Left renal pelvis (tissue), 4 donors: ENCODE results near the gene SCFD2. TPM values are rescaled to one million over a fixed set of nuclear protein-coding genes. Genes with fewer than 3 reads are reported as not detected.
"Not testable (repeated sequence)": the region's sequence is repeated elsewhere in the genome, so short reads cannot be mapped to it uniquely, and the experiment has no call there.

Source experiments
- DNase-seq, 4 donors: peaks; one replicate each; pipeline ENCODE4 v3.0.0-alpha.2; 2013; ENCODE audit warnings: low read depth in 4 of 4, low spot score in 3 of 4
- polyA plus RNA-seq, 4 donors: library from polyadenylated mRNA; unstranded; fragments of 120-200 nt; gene quantifications; one replicate each; pipeline ENCODE4 v1.2.1, GENCODE V29; 2013; ENCODE audit not compliant: insufficient read length in 4 of 4

The SCFD2 gene
- polyA plus RNA-seq, 4 donors = 12.7 to 14.2 (median 13.5) TPM

GRCh38 chr4:53346920-53347852 is 18.7 kb downstream of the SCFD2 start:
- no peak for DNase-seq

DNA sequence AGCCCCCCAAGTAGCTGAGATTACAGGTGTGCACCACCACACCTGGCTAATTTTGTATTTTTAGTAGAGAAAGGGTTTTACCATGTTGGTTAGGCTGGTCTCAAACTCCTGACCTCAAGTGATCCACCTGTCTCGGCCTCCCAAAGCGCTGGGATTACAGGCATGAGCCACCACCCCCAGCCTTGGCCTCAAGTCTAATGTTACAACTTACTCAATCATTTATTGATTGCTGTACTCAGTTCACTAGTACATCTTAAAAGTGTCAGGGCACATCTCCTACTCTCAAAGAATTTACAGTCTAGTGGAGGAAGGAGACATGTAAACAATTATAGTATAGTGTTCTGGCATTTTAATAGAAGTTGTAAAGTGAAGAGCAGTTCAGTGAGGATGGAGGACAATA is 19.5 kb downstream of the SCFD2 start:
- not testable (repeated sequence) for DNase-seq

- not testable (repeated sequence) for DNase-seq
Measured at GRCh38 chr4:53340145-53340544, 25.7 kb downstream of the SCFD2 start.

DNA sequence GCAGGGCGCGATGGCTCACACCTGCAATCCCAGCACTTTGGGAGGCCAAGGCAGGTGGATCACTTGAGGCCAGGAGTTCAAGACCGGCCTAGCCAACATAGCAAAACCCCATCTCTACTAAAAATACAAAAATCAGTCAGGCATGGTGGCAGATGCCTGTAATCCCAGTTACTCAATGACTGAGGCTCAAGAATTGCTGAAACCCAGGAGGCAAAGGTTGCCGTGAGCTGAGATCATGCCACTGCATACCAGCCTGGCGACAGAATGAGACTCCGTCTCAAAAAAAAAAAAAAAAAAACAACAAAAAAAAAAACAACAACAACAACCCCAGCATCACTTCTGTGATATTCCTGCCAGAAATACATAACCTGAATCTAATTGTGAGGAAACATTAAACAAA is 30.9 kb downstream of the SCFD2 start:
- DNase-seq = not testable (repeated sequence)

- no peak for DNase-seq
Measured at GRCh38 chr4:53326535-53326934, 39.3 kb downstream of the SCFD2 start.

GRCh38 chr4:53322696-53323095 is 43.2 kb downstream of the SCFD2 start:
- no peak for DNase-seq

GRCh38 chr4:53321984-53322289 is 43.9 kb downstream of the SCFD2 start:
- DNase-seq = no peak

GRCh38 chr4:53321151-53321983 is 44.5 kb downstream of the SCFD2 start:
- DNase-seq = no peak

- DNase-seq = no peak
Measured at GRCh38 chr4:53315300-53315699, 50.6 kb downstream of the SCFD2 start.

DNA sequence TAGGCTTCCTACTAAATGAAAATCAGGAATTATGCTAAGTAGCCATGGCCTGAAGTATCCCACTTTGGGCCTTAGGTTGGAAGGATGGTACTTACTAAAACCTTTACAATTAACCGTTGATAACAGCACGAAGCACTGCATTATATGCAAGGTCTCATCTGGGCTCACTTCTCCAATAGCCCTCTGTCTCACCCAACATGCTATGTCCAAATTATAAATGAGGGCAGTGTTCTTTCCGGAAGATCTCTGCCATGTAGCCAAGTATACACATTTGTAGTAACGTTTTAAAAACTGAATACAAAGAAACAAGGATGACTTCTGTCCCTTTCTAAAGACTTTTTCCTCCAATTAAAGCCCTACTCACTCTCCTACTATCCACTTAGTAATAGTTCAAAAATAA is 51.6 kb downstream of the SCFD2 start:
- no peak for DNase-seq

GRCh38 chr4:53313510-53313909 is 52.4 kb downstream of the SCFD2 start:
- no peak for DNase-seq

- no peak for DNase-seq
Measured at GRCh38 chr4:53309321-53310040, 56.4 kb downstream of the SCFD2 start.

- DNase-seq = no peak
Measured at GRCh38 chr4:53307819-53308780, 57.8 kb downstream of the SCFD2 start.

GRCh38 chr4:53307210-53307609 is 58.7 kb downstream of the SCFD2 start:
- DNase-seq = no peak

DNA sequence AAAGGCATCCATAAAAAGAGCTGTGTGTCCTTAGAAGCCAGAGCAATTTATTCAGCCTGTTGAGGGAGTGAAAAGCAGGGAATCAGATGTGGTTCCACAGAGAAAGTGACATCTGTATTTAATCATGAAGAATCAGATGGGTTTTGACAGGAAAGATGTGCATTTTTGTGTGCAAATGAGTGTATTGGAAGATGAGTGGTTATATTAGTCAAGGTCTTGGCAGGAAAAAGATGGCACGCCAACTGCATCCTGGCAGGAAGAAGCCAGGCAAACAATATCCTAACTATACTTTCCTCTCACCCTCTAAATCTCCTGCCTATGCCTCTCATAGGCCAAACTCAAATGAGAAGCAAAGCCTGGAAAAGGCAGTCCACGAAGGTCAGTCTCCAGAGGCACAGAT is 59.1 kb downstream of the SCFD2 start:
- DNase-seq = no peak

DNA sequence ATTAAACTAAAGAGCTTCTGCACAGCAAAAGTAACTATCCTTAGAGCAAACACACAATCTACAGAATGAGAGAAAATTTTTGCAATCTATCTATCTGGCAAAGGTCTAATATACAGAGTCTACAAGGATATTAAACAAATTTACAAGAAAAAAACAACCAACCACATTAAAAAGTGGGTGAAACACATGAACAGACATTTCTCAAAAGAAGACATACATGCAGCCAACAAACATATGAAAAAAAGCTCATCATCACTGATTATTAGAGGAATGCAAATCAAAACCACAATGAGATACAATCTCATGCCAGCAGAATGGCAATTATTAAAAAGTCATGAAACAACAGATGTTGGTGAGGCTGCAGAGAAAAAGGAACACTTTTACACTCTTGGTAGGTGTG is 73.7 kb downstream of the SCFD2 start:
- DNase-seq = not testable (repeated sequence)

DNA sequence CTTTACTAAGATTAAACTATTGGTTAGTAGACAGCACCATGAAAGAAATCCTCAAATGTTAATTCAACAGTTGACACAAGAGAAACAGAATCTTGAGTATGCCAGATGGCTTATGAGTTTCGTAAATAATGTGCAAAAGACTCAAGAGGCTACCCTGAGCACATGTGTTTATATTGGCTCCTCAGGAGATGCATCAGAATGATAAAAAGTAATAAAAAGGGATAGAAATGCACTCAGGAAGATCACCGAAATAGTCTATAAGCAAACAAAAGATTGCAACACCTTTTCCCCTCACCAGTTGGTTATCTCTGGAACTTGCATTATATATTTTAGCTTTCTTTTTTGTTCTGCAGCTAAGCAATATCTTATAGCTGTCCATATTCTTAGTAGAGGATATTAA is 84.4 kb downstream of the SCFD2 start:
- no peak for DNase-seq

GRCh38 chr4:53280846-53281245 is 85.0 kb downstream of the SCFD2 start:
- no peak for DNase-seq

DNA sequence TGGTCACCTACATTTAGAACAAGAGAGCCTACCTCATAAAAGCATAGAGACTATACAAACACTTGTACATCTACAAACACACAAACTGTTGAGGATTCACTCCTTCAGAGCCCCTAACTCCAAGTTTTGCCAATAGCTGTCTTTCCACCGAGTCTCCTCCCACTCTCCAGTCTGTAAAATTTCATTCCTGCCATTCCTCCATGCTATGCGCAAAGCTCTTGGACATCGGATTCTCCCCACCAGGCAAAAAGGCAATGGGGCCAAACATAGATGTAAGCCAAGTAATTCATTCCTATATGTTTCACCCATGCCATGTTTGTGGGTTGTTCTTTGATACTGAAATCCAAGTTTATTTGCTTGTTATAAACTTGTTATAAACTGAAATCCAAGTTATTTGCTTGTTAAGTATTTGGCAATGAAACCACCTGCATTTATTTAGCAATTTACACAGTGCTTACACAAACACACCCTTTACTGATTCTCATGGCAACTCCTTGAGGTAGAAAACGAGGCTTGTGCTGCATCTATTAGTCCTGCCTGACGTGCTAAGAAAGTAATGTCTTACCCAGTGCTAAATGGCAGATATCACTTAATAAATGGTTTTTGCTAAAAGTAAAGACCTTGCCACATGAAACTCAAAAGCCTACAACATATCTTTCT is 91.1 kb downstream of the SCFD2 start:
- DNase-seq = no peak
